HG03439 (cell line): ENCODE data around the gene KANSL1.

Experiments
- ATAC-seq: cut with Tn5 transposase; IDR thresholded peaks from one replicate; pipeline ENCODE4 v1.9.1; 2021; ENCODE audit warnings: mild to moderate bottlenecking, moderate library complexity; ENCODE audit not compliant: unreplicated experiment

Gene KANSL1

GRCh38 chr17:46044286-46044928 lies 148.8 kb downstream of the KANSL1 start:
- no peak for ATAC-seq

GRCh38 chr17:46043606-46044005 lies 149.6 kb downstream of the KANSL1 start:
- no peak for ATAC-seq

- ATAC-seq, result no peak
These were observed 150.3 kb downstream of the KANSL1 start for GRCh38 chr17:46042925-46043324.

DNA sequence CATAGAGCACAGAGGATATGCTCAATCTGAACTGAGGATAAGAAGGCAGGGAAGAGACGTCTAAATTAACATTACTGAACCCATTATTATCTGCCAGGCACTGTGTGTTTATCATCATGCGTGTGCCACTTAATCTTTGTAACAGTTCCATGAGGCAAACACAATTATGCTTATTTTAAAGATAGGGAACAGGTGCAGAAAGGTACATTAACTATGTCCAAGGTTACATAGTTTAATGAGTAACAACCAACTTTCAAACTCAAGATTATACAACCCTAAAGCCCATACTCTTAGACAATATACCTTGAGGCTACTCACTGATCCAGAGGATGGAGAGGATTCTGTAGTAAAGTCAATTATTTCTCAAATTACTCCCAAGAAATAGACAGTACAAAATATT lies 151.0 kb downstream of the KANSL1 start:
- ATAC-seq, result no peak

- no peak for ATAC-seq
These were observed 153.5 kb downstream of the KANSL1 start for GRCh38 chr17:46039592-46040186.

- no peak for ATAC-seq
These were observed 154.3 kb downstream of the KANSL1 start for GRCh38 chr17:46038937-46039336.

DNA sequence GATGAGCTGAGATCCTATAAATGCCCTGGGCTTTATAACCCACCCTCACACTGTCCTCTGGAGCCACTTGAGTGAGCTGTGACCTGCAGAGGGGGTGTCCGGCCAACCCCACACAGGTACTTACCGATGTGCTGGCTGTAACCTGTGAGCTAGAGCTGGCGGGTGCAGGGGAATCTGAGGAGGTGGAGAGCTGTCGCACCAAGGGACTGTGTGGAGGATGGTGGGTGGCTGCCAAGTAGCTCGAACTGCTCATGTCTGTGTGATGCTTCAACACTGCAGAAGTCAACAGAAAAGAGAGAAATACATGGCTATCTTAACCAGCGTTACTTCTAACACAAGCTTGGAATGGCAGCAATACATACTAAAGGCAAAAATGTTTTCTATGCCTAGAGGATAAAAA lies 154.8 kb downstream of the KANSL1 start:
- ATAC-seq, result no peak

- no peak for ATAC-seq
These were observed 155.4 kb downstream of the KANSL1 start for GRCh38 chr17:46037722-46038255.

- no peak for ATAC-seq
These were observed 156.7 kb downstream of the KANSL1 start for GRCh38 chr17:46036491-46036890.

DNA sequence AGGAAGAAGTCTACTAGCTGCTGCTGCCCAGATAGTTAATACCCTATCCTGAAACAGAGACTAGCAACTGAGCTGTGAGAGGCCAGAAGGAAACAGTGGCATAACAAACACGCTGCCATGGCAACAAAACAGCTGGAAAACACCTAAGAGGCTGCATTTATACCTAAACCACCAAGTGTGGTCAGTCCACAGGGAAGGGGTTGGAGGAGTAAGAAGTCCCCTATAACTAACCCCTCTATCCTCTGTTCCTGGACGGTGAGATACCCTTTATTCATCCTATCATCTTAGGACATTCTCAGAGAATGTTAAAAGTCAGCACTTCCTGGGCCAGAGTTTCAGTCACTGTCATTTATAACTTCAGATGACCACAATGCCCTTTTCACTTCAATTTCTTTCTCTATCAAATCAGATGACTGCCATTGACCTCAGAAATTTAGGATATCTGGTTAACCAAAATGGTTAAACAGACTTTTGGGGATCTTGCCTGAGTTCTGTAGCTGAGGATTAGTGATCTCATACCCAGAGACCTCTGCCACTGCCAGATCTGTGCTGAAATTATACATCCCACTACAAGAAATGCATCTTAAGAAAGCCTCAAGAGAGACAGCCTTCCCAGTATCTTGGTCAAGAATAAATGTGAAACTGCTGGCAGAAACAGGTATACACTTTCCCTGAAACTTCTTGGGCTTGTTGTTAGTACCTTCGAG lies 158.0 kb downstream of the KANSL1 start:
- ATAC-seq, result no peak

GRCh38 chr17:46033392-46033791 lies 159.8 kb downstream of the KANSL1 start:
- no peak for ATAC-seq

DNA sequence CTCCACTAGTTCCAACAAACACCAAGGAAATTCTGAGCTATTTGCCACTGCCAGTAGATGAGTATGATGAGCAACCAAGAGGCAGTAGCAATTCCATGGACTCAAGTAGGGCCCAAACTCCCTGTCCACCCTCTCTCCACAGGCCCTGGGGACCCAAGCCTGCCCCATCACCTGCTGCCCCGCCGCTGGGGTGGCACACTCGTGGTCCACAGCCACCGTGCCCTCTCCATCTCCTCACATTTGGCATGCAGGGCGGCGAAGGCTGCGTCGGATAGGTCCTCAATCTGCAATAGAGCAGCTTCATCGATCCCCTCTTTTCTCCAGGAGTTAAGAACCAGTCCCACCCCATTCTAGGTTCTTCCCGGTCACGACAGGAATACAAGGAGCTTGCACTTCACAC lies 160.3 kb downstream of the KANSL1 start:
- ATAC-seq, result no peak

DNA sequence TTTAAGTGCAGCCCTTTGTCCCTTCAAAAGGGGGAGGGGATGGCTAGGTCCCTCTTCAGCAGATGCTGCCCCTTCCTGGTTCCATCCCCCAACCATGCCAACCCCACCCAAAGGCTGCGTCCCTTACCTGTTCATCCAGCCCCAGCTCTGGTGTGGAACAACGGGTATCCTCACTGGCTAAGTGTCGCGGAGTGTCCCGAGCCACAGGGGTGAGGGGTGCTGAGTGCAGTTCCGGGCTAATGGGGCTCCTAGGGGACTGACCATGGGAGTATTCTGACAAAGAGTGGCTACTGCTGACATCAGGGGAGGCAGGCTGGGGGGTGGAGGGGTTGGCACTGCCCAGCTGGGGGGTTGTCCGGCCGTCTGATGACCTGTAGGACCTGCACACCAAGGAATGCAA lies 161.3 kb downstream of the KANSL1 start:
- no peak for ATAC-seq

- no peak for ATAC-seq
These were observed 161.8 kb downstream of the KANSL1 start for GRCh38 chr17:46031440-46031839.

GRCh38 chr17:46030752-46031151 lies 162.5 kb downstream of the KANSL1 start:
- ATAC-seq, result no peak

DNA sequence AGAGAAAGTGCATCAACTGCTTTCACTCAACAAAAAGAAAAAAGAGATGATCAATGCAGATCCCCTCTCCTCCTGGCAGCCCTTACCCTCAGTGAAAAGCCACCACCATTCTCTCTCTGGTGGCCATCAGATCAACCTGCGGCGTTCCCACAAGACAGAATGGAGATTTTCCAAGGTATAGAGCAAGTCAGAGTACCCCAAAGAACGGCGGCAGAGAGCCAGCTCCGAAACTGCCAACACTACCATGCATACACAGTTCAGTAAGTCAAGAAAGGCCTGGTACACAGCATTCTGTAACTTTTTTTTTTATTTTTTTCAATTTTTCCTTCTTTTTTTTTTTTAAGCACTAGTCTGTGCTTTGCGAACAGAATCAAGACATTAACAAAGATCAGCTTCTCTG lies 163.6 kb downstream of the KANSL1 start:
- no peak for ATAC-seq

GRCh38 chr17:46028981-46029565 lies 164.2 kb downstream of the KANSL1 start:
- ATAC-seq, result no peak

DNA sequence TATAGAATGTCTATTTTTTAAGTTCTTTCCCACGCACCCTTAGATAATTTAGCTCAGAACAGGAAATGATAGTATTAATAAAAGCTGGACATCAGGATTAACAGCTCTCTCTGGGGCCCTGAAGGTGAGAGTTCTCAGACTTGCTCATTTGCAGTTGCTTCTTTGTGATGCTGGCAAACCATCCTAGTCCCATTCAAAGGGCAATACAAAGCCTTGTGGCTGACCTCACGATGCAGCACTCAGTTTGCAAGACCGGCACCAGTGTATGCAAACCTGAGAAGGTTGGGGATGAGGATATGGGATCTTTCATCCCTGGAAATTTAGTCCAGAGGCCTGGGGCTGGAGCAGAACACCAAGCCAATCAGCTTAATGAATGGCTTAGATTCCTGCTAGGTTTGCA lies 164.9 kb downstream of the KANSL1 start:
- ATAC-seq, result no peak

DNA sequence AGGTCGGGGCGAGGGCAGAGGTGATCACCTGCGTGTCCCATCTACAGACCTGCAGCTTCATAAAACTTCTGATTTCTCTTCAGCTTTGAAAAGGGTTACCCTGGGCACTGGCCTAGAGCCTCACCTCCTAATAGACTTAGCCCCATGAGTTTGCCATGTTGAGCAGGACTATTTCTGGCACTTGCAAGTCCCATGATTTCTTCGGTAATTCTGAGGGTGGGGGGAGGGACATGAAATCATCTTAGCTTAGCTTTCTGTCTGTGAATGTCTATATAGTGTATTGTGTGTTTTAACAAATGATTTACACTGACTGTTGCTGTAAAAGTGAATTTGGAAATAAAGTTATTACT lies 165.3 kb downstream of the KANSL1 start:
- no peak for ATAC-seq

GRCh38 chr17:46027048-46027975 lies 165.9 kb downstream of the KANSL1 start:
- ATAC-seq, result no peak
